Measurements from ENCODE around the gene TSHZ1.

Gene TSHZ1

DNA sequence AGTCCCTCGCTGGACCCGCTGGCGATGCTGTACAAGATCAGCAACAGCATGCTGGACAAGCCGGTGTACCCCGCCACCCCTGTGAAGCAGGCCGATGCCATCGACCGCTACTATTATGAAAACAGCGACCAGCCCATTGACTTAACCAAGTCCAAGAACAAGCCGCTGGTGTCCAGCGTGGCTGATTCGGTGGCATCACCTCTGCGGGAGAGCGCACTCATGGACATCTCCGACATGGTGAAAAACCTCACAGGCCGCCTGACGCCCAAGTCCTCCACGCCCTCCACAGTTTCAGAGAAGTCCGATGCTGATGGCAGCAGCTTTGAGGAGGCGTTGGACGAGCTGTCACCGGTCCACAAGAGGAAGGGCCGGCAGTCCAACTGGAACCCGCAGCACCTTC, 77.1 kb downstream of the TSHZ1 start:
- in situ Hi-C loops (cut with HindIII; ENCODE audit: low sequenced_read_pairs): no loop called here
- no peak for DNase-seq (ENCODE audit: low read depth)
- TF ChIP-seq, protein P1, sequence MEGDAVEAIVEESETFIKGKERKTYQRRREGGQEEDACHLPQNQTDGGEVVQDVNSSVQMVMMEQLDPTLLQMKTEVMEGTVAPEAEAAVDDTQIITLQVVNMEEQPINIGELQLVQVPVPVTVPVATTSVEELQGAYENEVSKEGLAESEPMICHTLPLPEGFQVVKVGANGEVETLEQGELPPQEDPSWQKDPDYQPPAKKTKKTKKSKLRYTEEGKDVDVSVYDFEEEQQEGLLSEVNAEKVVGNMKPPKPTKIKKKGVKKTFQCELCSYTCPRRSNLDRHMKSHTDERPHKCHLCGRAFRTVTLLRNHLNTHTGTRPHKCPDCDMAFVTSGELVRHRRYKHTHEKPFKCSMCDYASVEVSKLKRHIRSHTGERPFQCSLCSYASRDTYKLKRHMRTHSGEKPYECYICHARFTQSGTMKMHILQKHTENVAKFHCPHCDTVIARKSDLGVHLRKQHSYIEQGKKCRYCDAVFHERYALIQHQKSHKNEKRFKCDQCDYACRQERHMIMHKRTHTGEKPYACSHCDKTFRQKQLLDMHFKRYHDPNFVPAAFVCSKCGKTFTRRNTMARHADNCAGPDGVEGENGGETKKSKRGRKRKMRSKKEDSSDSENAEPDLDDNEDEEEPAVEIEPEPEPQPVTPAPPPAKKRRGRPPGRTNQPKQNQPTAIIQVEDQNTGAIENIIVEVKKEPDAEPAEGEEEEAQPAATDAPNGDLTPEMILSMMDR (IDR thresholded peaks at IDR 0.05; ENCODE audit: low read depth, low read length, missing control alignments): no peak
- no peak overlapping the region for H3K4me3 ChIP-seq (ENCODE audit: low read depth, low read length)

DNA sequence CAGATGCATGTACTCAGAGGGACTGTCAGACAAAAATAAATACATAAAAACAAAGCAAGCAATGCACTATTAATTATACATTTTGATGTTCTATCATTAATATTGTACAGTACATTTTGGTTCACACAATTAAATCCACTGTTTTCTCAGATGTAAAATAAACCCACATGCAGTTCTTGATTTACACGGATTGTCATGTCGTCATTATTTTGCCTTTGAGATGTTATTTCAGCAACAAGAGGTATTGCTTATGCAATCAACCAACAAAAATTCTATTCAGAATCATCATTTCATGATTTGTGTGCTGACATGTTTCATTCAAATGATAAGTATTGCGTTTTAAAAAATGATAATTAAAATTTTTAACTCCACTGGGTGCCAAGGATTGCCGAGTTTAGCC, 79.2 kb downstream of the TSHZ1 start:
- in situ Hi-C loops (cut with HindIII; ENCODE audit: low sequenced_read_pairs): no loop called here
- TF ChIP-seq, protein P1 (IDR thresholded peaks at IDR 0.05; ENCODE audit: low read depth, low read length, missing control alignments): no peak
- H3K4me3 ChIP-seq (ENCODE audit: low read depth, low read length): no peak overlapping the region
- DNase-seq (ENCODE audit: low read depth): no peak

DNA sequence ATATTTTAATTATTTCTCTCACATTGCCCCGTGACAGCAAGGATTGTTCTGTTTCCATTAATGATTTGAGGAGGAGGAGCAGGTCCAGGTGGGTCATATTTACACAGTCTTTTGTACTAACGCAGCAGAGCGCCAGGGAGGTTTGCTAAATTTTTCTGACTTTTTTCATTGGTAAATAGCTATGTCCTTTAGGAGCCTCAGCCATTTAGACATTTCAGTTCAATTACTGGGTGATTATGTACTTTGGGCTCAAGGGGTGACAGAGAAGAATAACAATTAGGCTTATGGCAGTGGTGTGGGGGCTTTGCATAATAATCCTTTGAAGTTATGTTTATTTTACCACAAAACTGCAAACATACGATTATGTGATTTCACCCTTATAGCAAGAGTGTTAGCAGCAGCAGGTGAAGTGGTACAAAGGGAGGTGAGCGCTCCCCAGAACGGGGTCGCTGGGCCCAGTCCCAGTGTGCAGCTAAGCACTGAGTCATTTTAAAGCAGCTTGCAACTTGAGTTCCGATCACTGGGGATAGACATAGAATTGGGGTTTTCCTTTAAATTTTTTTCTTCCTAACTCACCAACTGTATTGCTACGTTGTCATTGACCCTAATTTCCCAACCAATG, 80.3 kb downstream of the TSHZ1 start:
- no peak overlapping the region for H3K4me3 ChIP-seq (ENCODE audit: low read depth, low read length)
- no peak for DNase-seq (ENCODE audit: low read depth)
- in situ Hi-C loops (cut with HindIII; ENCODE audit: low sequenced_read_pairs): no loop called here
- TF ChIP-seq, protein P1 (IDR thresholded peaks at IDR 0.05; ENCODE audit: low read depth, low read length, missing control alignments): no peak

DNA sequence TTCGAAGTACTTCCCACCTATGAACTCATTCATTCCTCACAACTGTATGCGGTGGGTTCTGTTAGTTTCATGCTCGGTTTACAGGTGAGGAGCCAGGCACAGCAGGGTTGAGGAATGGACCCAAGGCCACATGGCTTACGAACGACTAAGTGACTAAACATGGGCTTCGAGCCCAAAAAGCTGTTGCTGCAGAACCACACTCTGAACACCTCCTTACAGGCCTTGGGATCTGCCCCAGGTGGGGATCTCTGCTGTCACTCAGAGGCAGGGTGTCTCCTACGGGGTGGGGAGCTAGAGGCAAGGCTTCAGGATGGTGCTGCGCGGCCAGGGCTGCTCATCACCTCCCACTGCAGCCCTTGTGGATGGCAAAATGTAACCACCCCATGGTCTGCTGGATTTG, 80.9 kb downstream of the TSHZ1 start:
- no peak overlapping the region for H3K4me3 ChIP-seq (ENCODE audit: low read depth, low read length)
- in situ Hi-C loops (cut with HindIII; ENCODE audit: low sequenced_read_pairs): no loop called here
- TF ChIP-seq, protein P1 (IDR thresholded peaks at IDR 0.05; ENCODE audit: low read depth, low read length, missing control alignments): no peak
- DNase-seq (ENCODE audit: low read depth): no peak

DNA sequence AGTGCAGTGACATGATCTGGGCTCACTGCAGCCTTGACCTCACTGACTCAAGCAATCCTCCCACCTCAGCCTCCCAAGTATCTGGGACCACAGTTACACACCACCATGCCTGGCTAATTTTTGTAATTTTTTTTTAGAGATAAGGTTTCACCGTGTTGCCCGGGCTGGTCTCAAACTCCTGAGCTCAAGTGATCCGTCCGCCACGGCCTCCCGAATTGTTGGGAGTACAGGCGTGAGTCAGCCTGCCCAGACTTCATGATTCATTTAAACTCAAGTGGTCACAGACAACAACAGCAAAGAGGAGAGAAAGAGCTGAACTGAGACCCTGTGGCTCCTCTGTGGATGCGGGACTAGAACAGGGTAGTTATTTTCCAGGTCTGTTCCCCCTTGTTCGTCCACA, 83.0 kb downstream of the TSHZ1 start:
- no peak overlapping the region for H3K4me3 ChIP-seq (ENCODE audit: low read depth, low read length)
- DNase-seq (ENCODE audit: low read depth): no peak
- TF ChIP-seq, protein P1 (IDR thresholded peaks at IDR 0.05; ENCODE audit: low read depth, low read length, missing control alignments): no peak
- in situ Hi-C loops (cut with HindIII; ENCODE audit: low sequenced_read_pairs): no loop called here

DNA sequence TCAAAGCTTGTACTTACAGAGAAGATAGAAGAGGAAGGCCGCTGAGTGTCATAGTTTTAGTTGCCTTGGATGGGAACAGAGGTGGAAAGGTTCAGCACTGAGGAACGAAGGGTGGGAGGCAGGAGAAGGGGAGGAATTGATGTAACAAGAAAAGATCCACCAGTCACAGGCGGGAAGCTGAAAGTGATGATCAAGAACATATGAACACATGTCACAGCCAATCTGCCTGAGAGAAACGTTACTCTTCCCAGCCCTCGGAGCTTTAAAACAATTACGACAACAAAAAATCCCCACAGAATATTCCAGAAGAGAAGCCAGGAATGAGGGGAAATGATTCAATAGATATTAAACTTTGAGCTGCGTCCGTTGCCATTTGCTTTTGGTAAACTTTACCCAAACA, 87.1 kb downstream of the TSHZ1 start:
- H3K4me3 ChIP-seq (ENCODE audit: low read depth, low read length): no peak overlapping the region
- no peak for DNase-seq (ENCODE audit: low read depth)
- TF ChIP-seq, protein P1 (IDR thresholded peaks at IDR 0.05; ENCODE audit: low read depth, low read length, missing control alignments): no peak
- in situ Hi-C loops (cut with HindIII; ENCODE audit: low sequenced_read_pairs): no loop called here
